ENCODE measurements around the gene CNDP1.

DNA sequence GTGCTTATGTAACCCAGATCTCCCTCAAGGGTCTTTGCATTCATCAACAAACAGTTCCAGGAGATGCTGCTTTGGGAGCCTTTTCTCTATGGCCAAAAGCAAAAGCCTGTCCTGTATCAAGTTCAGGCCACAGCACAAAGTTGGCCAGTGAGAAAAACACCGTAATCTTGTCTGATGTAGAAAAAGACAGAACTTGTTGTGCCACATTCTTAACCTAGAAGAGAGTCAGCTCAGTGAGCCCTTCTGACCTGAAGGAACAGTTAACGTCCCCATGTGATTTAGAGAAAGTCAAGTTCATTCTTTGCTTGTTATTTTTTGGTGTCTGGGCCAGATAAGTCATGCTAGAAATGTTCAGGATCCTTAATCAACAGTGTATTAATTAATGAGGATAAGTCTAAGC, 7.8 kb upstream of the CNDP1 start:
- TF ChIP-seq, protein P1, sequence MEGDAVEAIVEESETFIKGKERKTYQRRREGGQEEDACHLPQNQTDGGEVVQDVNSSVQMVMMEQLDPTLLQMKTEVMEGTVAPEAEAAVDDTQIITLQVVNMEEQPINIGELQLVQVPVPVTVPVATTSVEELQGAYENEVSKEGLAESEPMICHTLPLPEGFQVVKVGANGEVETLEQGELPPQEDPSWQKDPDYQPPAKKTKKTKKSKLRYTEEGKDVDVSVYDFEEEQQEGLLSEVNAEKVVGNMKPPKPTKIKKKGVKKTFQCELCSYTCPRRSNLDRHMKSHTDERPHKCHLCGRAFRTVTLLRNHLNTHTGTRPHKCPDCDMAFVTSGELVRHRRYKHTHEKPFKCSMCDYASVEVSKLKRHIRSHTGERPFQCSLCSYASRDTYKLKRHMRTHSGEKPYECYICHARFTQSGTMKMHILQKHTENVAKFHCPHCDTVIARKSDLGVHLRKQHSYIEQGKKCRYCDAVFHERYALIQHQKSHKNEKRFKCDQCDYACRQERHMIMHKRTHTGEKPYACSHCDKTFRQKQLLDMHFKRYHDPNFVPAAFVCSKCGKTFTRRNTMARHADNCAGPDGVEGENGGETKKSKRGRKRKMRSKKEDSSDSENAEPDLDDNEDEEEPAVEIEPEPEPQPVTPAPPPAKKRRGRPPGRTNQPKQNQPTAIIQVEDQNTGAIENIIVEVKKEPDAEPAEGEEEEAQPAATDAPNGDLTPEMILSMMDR (IDR thresholded peaks at IDR 0.05; ENCODE audit: poor library complexity, severe bottlenecking): no peak
- TF ChIP-seq TAF1 (IDR thresholded peaks at IDR 0.05; ENCODE audit: low read depth) (no peak), REST (IDR thresholded peaks at IDR 0.05; ENCODE audit: borderline replicate concordance) (no peak), SMC3 (conservative IDR thresholded peaks at IDR 0.05; ENCODE audit: poor library complexity) (no peak), EZH2 (IDR thresholded peaks at IDR 0.05; ENCODE audit: borderline replicate concordance, insufficient read depth, low read length, poor library complexity, severe bottlenecking) (no peak), MXI1 (conservative IDR thresholded peaks at IDR 0.05; ENCODE audit: poor library complexity, severe bottlenecking) (no peak), RAD21 (conservative IDR thresholded peaks at IDR 0.05) (no peak), POLR2AphosphoS5 (IDR thresholded peaks at IDR 0.05) (no peak)
